ENCODE results near the gene TOR4A. TPM values are rescaled to one million over a fixed set of nuclear protein-coding genes. Genes with fewer than 3 reads are reported as not detected.

The TOR4A gene
- 9.2 TPM for total RNA-seq
- long read RNA-seq, result 0 reads

- peak; percentile 95 for DNase-seq (ENCODE audit: low spot score)
These were observed at the start of gene TOR4A for GRCh38 chr9:137277329-137278041. Gene TOR4A, plus strand, starts transcription at chr9:137277726. Its CDS starts 964 bp downstream, at chr9:137278690.

DNA sequence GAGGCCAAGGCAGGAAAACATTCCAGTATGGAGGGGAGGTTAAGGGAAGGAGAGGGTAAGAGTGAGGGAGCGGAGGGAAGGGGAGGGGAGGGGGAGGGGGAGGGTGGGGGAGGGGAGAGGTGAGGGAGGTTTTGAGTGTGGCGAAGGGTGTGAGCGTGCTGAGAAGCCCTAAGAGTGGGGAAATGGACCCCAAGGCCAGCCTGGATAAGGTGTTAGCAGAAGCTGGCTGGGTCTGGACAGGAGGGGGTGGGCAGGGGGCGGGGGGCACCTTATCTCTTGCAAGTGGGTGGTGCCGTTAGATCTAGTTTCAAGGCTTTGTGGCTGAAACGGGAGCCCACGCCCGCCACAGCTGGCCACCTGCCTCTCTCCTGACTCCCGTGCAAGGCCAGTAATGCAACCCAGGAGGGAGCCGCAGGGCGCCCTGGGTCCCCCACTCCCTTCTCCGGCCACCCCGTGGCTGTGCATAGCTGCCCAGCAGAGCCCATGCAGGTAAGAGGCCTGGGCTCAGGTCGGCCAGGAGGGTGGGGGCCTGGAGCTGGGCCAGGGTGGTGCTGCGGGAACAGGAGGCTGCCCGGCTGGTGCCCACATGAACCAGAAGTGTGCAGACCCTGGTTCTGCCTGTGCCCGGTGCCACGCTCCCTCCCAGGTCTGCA, 49.5 kb upstream of the TOR4A start:
- no peak for DNase-seq (ENCODE audit: low spot score)

- no peak for DNase-seq (ENCODE audit: low spot score)
These were observed 49.0 kb upstream of the TOR4A start for GRCh38 chr9:137228506-137228967.

DNA sequence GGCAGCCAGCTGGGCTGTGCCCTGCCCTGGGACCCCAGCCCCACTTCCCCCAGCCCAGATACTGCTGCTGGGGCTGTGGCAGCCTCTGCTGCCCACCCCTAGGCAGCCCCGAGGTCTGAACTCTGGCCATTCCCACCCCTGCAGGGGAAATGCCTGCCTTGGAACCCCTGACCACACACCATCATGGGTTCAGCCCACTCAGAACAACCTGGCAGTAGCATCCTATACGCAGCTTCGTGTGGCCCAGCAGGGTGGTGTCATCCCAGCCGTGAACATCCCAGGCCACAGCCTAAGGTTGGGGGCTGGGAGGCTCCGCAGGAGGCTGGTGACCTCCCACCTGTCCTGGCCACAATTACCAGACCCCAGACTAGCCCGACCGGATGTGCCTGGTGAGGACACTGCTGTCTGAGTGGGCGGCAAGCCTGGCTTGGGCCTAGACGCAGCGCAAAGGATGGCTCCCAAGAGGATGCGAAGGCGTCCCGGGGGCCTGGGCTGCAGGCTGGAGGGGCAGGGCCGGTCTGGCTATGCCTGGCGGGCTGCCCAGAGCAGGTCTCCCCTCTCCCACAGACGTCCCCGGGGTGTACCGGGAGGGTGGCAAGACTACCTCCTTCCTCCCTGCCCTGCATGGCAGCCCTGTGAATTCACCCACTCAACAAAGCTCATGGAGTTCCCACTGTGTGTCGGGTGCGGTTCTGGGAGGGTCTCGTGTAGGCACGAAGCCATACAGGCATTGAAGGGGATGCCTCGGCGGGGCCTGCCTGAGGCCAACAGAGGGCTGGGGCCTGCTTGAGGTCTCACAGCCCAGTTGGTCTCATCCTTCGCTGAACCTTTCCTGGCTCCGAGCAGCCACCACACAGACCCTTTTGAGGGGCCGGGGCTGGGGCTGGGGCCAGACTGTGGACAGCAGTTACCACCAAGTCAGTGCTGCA, 48.3 kb upstream of the TOR4A start:
- DNase-seq (ENCODE audit: low spot score), result no peak

- no peak for DNase-seq (ENCODE audit: low spot score)
These were observed 47.4 kb upstream of the TOR4A start for GRCh38 chr9:137229903-137230704.

DNA sequence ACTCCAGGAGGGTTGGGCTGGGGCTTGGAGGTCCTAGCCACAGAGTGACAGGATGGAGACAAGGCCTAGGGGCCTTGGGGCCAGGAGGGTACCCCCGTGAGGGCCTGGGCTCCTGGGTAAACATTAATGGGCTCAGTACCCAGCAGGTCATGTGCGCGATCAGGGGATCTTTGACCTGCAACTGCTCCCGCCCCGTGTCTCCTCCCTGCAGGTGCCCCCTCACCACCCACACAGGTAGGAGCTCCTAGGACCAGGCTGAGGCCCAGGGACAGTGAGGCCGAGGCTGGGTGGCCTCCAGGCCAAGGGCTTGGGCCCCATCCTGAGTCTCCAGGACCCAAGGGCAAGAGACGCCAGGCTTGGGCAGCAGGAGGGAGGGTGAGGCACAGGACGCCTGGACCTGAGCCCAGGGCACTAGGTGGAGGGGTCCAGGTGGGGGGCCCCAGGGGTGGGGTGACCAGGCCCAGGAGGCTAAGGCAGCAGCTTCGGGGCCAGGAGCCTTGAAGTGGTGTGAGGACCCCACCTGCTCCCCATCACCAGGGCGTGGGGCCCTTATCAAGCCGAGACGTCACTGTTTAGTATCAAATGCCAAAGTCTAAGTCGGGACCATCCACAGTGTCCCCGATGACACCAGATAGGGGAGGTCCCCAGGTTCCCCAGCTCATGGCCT, 46.7 kb upstream of the TOR4A start, which contains the start of gene SLC34A3:
Gene SLC34A3, plus strand, starts transcription at position 197 of the 667 bp plus-strand sequence. CDS start 802 bp downstream, outside the sequence.
- no peak for DNase-seq (ENCODE audit: low spot score)

GRCh38 chr9:137231372-137232039, 46.0 kb upstream of the TOR4A start:
- DNase-seq (ENCODE audit: low spot score), result no peak

GRCh38 chr9:137232101-137232500, 45.4 kb upstream of the TOR4A start:
- DNase-seq (ENCODE audit: low spot score), result no peak

- DNase-seq (ENCODE audit: low spot score), result no peak
These were observed 45.0 kb upstream of the TOR4A start for GRCh38 chr9:137232510-137232909.

DNA sequence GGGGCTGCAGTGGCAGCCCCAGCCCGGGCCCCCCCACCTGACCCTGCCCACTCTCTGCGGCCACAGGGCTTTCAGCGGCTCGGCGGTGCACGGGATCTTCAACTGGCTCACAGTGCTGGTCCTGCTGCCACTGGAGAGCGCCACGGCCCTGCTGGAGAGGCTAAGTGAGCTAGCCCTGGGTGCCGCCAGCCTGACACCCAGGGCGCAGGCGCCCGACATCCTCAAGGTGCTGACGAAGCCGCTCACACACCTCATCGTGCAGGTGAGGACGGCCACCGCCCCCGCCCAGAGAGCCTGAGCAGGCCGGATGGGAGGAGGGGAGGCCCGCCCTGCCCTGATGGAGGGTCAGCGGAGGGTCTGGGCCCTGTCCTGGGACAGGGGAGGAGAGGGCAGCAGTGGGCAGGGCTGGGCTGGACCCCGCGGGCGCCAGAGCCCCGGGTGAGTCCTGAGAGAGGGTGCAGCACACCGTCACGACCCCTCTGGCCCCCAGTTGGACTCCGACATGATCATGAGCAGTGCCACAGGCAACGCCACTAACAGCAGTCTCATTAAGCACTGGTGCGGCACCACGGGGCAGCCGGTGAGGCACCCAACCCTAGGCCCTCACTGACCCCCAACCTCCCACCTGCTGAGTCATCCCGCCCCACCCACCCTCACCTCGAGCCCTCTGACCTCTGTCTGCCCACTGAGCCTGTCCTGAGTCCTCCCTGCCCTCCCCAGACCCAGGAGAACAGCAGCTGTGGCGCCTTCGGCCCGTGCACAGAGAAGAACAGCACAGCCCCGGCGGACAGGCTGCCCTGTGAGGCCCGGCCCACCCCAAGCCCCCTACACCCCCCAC, 44.2 kb upstream of the TOR4A start:
- DNase-seq (ENCODE audit: low spot score), result no peak

GRCh38 chr9:137234055-137234697, 43.4 kb upstream of the TOR4A start:
- DNase-seq (ENCODE audit: low spot score), result no peak

DNA sequence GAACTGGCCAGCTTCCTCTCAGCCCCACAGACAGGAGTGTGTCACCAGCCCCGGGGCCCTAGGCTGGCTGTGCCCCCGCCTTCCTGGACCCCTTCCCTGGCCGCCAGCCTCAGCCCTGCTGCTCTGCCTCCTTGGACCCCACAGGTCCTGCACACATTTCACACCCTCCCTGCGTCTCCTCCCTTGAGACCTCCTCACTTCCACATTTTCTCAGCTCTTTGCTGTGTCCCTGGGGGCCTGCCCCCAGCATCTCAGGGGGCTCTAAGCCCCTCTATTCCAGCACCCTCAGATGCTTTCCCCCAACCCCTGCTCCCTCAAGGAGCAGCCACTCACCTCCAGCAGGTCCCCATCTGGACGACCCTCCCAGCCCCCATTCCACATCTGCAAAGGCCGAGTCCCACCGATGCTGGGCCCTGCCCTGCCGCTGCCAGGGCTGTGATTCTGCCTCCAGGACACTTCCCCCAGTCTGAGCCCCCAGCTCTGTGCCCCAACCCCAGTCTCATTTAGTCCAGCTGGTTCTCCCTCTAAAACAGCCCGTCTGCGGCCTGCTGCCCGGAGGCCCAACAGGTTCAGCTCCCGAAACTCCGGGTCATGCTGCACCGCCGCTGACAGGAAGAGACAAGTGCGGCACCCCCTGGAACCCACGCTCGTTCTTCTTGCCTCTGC, 42.6 kb upstream of the TOR4A start:
- no peak for DNase-seq (ENCODE audit: low spot score)

DNA sequence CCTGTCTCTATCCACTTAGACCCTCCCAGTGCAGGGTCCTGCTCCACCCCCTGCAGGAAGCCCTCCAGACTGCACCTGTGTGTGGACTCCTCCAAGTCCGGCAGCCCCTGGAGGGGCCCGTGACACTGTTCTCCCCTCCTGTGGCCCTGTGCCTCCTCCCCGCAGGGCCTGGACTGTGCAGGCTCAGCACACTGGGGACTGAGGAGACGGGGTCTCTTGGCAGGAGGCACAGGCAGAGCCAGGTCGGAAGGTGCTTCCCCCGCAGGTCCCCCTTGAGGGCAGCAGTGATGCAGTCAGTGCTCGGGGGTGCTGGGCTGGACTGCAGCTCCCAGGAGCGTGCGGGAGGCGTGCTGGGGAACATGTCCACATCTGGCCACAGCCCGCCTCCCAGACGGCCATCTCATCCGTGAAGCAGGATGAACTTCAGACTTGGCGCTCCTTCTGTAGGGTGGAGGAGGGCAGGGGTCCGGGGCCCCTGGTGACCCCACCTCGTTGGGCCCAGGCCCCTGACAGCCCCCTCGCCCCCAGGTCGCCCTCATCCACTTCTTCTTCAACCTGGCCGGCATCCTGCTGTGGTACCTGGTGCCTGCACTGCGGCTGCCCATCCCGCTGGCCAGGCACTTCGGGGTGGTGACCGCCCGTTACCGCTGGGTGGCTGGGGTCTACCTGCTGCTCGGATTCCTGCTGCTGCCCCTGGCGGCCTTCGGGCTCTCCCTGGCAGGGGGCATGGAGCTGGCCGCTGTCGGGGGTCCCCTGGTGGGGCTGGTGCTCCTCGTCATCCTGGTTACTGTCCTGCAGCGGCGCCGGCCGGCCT, 41.9 kb upstream of the TOR4A start:
- no peak for DNase-seq (ENCODE audit: low spot score)

GRCh38 chr9:137236238-137236935, 41.1 kb upstream of the TOR4A start:
- DNase-seq (ENCODE audit: low spot score), result peak; percentile 93

DNA sequence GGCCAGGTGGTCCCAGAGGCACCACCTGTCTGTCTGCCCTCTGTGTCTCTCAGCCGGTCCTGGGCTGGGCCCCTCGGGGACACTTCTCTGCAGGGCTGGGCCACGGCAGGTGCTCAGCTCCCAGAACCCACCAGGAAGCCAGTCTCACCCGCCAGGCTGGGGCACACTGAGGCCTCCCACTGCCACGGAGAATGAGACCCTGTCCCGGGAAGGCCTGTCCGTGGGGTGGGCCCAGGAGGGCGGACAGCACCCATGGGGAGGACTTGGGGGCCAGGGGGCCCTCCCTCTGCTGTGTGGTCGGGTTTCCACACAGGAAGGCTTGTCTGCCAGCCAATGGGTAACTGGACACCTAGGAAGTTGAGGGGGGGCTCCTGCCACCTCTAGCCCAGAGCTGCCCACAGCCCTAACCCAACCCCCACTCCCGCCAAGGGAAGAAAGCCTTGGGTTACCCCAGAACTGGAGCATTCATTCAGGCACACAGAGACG, 40.5 kb upstream of the TOR4A start:
- DNase-seq (ENCODE audit: low spot score), result no peak

All from mesenteric fat pad (tissue), 1 donor.